Esophagus muscularis mucosa (tissue), 3 donors: Measurements from ENCODE around the gene ABHD8.

Experiments used
- EP300 ChIP-seq: sonication (generic); formaldehyde crosslinking; IDR thresholded peaks from one replicate; pipeline ENCODE4 v1.6.1; 2017; ENCODE audit warnings: antibody characterized with exemption
- TF ChIP-seq, protein P1 (sequence below), 3 experiments: fragments of 200-600 bp in 2 of 3; fragments of 450-650 bp in 1 of 3; sonication (generic) in 2 of 3; IDR thresholded peaks; one replicate each; pipeline ENCODE4 v1.5.1; 2017 to 2019; ENCODE audit warnings: antibody characterized with exemption in 3 of 3, mild to moderate bottlenecking in 2 of 3, moderate library complexity in 1 of 3

DNA sequence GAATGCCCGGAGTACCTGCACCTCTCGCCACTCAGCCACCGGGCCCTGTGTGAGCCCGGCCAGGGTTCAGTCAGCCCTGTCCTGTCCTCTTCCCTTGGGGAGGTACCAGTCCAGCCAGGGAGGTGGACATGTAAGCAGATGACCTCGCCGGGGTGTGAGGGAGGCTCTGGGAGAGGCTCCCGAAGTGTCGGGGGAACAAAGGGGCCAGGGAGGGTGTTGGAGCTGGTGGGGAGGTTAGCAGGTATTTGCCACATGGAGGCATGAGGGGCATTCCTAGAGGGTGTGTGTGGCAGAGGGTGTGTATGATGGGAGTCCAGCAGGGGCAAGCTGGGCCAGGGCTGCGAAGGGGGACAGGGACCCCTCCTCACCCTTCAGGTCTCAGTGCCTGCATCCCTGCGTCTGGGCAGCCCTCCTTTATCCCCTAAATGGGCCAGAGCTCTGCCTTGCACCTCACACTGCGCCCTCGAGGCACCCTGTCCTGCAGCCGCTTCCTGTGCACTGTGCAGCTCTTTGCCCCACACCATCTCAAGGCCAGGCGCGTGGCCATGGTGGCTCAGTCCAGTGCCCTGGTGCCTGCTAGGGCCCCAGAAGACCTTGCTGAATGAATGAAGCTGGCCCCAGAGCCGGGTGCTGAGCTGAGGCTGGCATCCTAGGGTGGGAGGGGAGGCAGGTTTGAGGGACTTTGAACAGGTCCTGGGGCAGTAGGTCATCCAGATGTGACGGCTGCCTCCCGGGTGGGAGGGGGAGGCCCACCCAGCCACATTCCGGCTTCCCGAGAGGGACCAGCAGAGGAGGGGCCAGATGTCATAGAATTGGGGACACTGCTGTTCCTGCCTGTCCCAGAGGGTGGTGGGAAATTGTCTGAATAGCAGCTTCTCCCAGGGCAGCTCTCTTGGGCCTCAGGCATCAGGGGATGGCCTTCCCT is 9.2 kb upstream of the ABHD8 start:
- TF ChIP-seq EP300, result no peak
- TF ChIP-seq, protein P1, sequence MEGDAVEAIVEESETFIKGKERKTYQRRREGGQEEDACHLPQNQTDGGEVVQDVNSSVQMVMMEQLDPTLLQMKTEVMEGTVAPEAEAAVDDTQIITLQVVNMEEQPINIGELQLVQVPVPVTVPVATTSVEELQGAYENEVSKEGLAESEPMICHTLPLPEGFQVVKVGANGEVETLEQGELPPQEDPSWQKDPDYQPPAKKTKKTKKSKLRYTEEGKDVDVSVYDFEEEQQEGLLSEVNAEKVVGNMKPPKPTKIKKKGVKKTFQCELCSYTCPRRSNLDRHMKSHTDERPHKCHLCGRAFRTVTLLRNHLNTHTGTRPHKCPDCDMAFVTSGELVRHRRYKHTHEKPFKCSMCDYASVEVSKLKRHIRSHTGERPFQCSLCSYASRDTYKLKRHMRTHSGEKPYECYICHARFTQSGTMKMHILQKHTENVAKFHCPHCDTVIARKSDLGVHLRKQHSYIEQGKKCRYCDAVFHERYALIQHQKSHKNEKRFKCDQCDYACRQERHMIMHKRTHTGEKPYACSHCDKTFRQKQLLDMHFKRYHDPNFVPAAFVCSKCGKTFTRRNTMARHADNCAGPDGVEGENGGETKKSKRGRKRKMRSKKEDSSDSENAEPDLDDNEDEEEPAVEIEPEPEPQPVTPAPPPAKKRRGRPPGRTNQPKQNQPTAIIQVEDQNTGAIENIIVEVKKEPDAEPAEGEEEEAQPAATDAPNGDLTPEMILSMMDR (IDR thresholded peaks at IDR 0.05), result no peak
